ENCODE data around the gene NPFFR2.
A peak's percentile ranks its signal among the peaks of the same experiment; 100 is the strongest.

The NPFFR2 gene

GRCh38 chr4:72031868-72032608, at the start of gene NPFFR2:
TSS of gene NPFFR2 (plus strand) at chr4:72032000. CDS start at chr4:72128592, 96,592 bp downstream.
- no peak within 1 kb of the TSS for H3K27ac ChIP-seq
- no peaks in the 10 kb centered on the region for H3K4me1 ChIP-seq
- H3K4me3 ChIP-seq: no peak within 1 kb of the TSS
- no peaks in the 10 kb centered on the region for H3K27me3 ChIP-seq
- no peak within 1 kb of the TSS for H3K9ac ChIP-seq
- no peak for TF ChIP-seq Cebpa-rat (IDR thresholded peaks at IDR 0.05)
- H3K36me3 ChIP-seq: no peaks in the 10 kb centered on the region
- H4K20me1 ChIP-seq: no peaks in the 10 kb centered on the region
- H3K9me3 ChIP-seq (replicated peaks in 1 of 11): peaks cover 0 to 4% (median 0%) of the 10 kb centered on the region in 11 experiments; a peak in 2 of 22 replicates
- no peak within 1 kb of the TSS for H3K4me2 ChIP-seq

GRCh38 chr4:71992571-71993312, 39.1 kb upstream of the NPFFR2 start:
- no peak for TF ChIP-seq Cebpa-rat (IDR thresholded peaks at IDR 0.05)
- Histone ChIP-seq H3K4me2 (no peak overlapping the region), H3K9ac (no peak overlapping the region), H3K4me1 (no peaks in the 10 kb centered on the region), H3K4me3 (no peak overlapping the region), H3K27me3 (no peaks in the 10 kb centered on the region), H3K27ac (no peak overlapping the region), H3K36me3 (no peaks in the 10 kb centered on the region), H4K20me1 (no peaks in the 10 kb centered on the region), H3K9me3 (replicated peaks in 1 of 11) (peaks cover 3 to 18% (median 9%) of the 10 kb centered on the region in 11 experiments; a peak in 15 of 22 replicates)

DNA sequence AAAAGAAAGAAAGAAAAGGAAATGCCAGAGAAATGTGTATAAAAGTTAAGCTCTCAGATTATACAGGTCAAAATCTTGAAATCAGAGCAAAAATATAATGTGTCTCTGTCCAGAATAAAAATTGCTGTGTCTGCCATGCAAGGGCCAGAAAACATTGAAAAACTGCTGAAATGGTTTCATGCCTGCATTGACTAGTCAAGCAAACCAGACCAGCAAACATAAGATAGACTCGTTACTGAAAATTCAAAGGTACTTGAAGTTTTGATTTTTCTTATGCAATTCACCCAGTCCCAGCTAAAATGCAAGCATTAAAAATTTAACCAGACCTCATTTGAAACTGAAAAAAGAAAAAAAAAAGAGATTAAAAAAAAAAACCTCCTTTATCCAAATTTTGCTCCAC, 37.2 kb upstream of the NPFFR2 start:
- no peaks in the 10 kb centered on the region for H3K4me1 ChIP-seq
- no peak overlapping the region for H3K4me3 ChIP-seq

GRCh38 chr4:71995297-71995696, 36.5 kb upstream of the NPFFR2 start:
- no peak overlapping the region for H3K4me3 ChIP-seq
- H3K36me3 ChIP-seq: no peaks in the 10 kb centered on the region
- H3K27ac ChIP-seq: no peak overlapping the region
- no peaks in the 10 kb centered on the region for H4K20me1 ChIP-seq
- no peak overlapping the region for H3K9ac ChIP-seq
- H3K27me3 ChIP-seq: no peaks in the 10 kb centered on the region
- H3K4me2 ChIP-seq: no peak overlapping the region
- H3K4me1 ChIP-seq: no peaks in the 10 kb centered on the region
- peaks cover 3 to 18% (median 9%) of the 10 kb centered on the region in 11 experiments; a peak in 15 of 22 replicates for H3K9me3 ChIP-seq (replicated peaks in 1 of 11)
- no peak for TF ChIP-seq Cebpa-rat (IDR thresholded peaks at IDR 0.05)

More for the DNA sequence above, 37.2 kb upstream of the NPFFR2 start:
- no peak overlapping the region for H3K4me2 ChIP-seq
- H3K36me3 ChIP-seq: no peaks in the 10 kb centered on the region
- no peaks in the 10 kb centered on the region for H4K20me1 ChIP-seq
- H3K27me3 ChIP-seq: no peaks in the 10 kb centered on the region
- H3K27ac ChIP-seq: no peak overlapping the region
- H3K9me3 ChIP-seq (replicated peaks in 1 of 11): peaks cover 3 to 18% (median 9%) of the 10 kb centered on the region in 11 experiments; a peak in 15 of 22 replicates
- H3K9ac ChIP-seq: no peak overlapping the region
- TF ChIP-seq Cebpa-rat (IDR thresholded peaks at IDR 0.05): no peak

GRCh38 chr4:72006586-72006985, 25.2 kb upstream of the NPFFR2 start:
- no peak overlapping the region for H3K4me3 ChIP-seq
- no peaks in the 10 kb centered on the region for H3K9me3 ChIP-seq (replicated peaks in 1 of 11)
- TF ChIP-seq Cebpa-rat (IDR thresholded peaks at IDR 0.05): no peak
- H3K4me1 ChIP-seq: no peaks in the 10 kb centered on the region
- no peak overlapping the region for H3K4me2 ChIP-seq
- H3K9ac ChIP-seq: no peak overlapping the region
- no peaks in the 10 kb centered on the region for H4K20me1 ChIP-seq
- no peaks in the 10 kb centered on the region for H3K36me3 ChIP-seq
- H3K27me3 ChIP-seq: no peaks in the 10 kb centered on the region
- no peak overlapping the region for H3K27ac ChIP-seq

DNA sequence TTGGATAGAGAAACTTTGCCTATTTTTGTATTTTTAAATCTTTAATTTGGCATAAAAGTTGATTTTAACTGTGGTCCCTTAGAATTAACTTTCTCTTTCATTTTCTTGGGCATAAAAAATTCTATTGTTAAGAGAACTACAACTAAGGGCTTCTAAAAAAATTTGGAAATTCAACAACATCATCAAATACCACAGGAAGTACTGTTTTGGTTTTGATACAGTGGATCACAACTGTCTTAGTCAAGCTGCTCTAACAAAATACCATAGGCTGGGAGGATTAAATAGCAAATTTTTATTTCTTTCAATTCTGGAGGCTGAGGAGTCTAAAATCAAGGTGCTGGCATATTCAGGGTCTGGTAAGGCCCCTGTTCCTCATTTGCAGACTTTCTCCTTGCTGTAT, 19.9 kb upstream of the NPFFR2 start:
- Histone ChIP-seq H4K20me1 (no peaks in the 10 kb centered on the region), H3K4me1 (peaks cover 0 to 6% (median 0%) of the 10 kb centered on the region in 10 experiments; a peak in 1 of 20 replicates), H3K27ac (no peak overlapping the region), H3K9ac (no peak overlapping the region), H3K9me3 (replicated peaks in 1 of 11) (no peaks in the 10 kb centered on the region), H3K4me2 (no peak overlapping the region), H3K36me3 (no peaks in the 10 kb centered on the region), H3K27me3 (no peaks in the 10 kb centered on the region), H3K4me3 (no peak overlapping the region)
- TF ChIP-seq Cebpa-rat (IDR thresholded peaks at IDR 0.05): no peak

DNA sequence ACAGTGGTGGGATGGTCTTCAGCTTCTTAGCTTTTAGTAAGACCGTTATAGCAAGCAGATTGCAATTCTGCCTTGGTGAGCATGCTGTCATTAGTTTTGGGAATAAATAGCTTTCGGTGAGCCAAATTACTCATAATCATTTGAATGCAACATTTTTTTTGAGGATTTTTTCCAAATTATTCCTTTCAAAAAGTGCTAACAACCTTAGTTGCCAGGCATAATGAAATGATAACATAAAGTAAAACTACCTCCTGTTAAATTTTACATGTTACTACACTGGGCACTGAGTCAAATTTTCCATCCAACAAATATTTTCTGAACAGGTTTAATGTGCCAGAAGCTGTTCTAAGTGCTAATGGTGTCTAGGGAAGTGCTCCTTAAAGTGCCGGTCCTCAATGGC, 15.8 kb upstream of the NPFFR2 start:
- H3K4me3 ChIP-seq: no peak overlapping the region
- peaks cover 0 to 6% (median 0%) of the 10 kb centered on the region in 10 experiments; a peak in 1 of 20 replicates for H3K4me1 ChIP-seq
- no peaks in the 10 kb centered on the region for H3K27me3 ChIP-seq
- H3K36me3 ChIP-seq: no peaks in the 10 kb centered on the region
- no peak overlapping the region for H3K27ac ChIP-seq
- H4K20me1 ChIP-seq: no peaks in the 10 kb centered on the region
- TF ChIP-seq Cebpa-rat (IDR thresholded peaks at IDR 0.05): no peak
- H3K4me2 ChIP-seq: no peak overlapping the region
- H3K9ac ChIP-seq: no peak overlapping the region
- H3K9me3 ChIP-seq (replicated peaks in 1 of 11): no peaks in the 10 kb centered on the region

- no peaks in the 10 kb centered on the region for H4K20me1 ChIP-seq
- no peaks in the 10 kb centered on the region for H3K27me3 ChIP-seq
- no peak for TF ChIP-seq Cebpa-rat (IDR thresholded peaks at IDR 0.05)
- no peak overlapping the region for H3K9ac ChIP-seq
- no peak overlapping the region for H3K4me3 ChIP-seq
- no peaks in the 10 kb centered on the region for H3K36me3 ChIP-seq
- H3K27ac ChIP-seq: no peak overlapping the region
- H3K4me2 ChIP-seq: no peak overlapping the region
- H3K9me3 ChIP-seq (replicated peaks in 1 of 11): no peaks in the 10 kb centered on the region
- no peaks in the 10 kb centered on the region for H3K4me1 ChIP-seq
These were observed 12.1 kb upstream of the NPFFR2 start for GRCh38 chr4:72019688-72020087.

DNA sequence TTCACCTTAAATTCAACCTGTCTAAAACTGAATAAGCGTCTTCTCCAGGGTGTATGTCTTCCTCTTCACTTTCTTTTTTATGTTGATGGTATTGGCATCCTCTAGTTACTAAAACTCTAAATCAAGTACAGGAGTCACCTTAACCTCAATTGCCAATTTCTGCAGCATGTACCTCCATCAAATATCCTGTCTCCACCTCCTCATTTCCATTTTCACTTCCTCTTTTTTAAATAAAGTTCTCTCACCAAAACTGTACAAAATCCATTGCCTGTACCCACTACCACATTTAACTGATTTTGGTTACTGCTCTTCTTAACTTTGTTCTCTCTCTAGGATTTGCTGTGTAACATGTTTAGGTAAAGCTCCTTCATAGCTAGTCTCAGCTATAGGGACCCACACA, 9.2 kb upstream of the NPFFR2 start:
- Histone ChIP-seq H3K9ac (no peak overlapping the region), H3K9me3 (replicated peaks in 1 of 11) (no peaks in the 10 kb centered on the region), H4K20me1 (no peaks in the 10 kb centered on the region), H3K27me3 (no peaks in the 10 kb centered on the region), H3K36me3 (no peaks in the 10 kb centered on the region), H3K4me3 (no peak overlapping the region), H3K27ac (no peak overlapping the region), H3K4me1 (no peaks in the 10 kb centered on the region), H3K4me2 (0 out of 22 replicates have a peak overlapping the region, but pooled peaks of 2 of the 11 experiments have one; percentile 11)
- no peak for TF ChIP-seq Cebpa-rat (IDR thresholded peaks at IDR 0.05)

Measured in BLaER1 treated with 17β-estradiol and CSF1 and Interleukin-3, amounts not matched to agents 10 nM and 100 nM (cell line).